Kidney (tissue), 14 donors: Measurements from ENCODE around the gene SEZ6L2. TPM values are rescaled to one million over a fixed set of nuclear protein-coding genes. Genes with fewer than 3 reads are reported as not detected.

Experiments
- DNase-seq, 5 donors: peaks; one replicate each; pipeline ENCODE4 v3.0.0-alpha.2; 2013 to 2020
- FAIRE-seq: peaks from 2 replicates; lab custom pipeline; 2012; peaks lifted over from hg19 to GRCh38; lab: Jason Lieb, UNC
- H3K27ac ChIP-seq, 2 donors: one replicate each; pipeline ENCODE4 v1.7.0; 2013; ENCODE audit warnings: low read depth in 2 of 2, low read length in 2 of 2, inconsistent platforms in 1 of 2
- H3K27me3 ChIP-seq: one replicate; pipeline ENCODE4 v1.7.1; 2013; ENCODE audit warnings: low read length, inconsistent platforms; ENCODE audit not compliant: control insufficient read depth, insufficient read depth
- H3K36me3 ChIP-seq, 3 donors: one replicate each; pipeline versions ENCODE4 v1.7.0 to v1.7.1; 2013; ENCODE audit warnings: low read length in 3 of 3, control low read depth in 1 of 3, inconsistent platforms in 1 of 3; ENCODE audit not compliant: insufficient read depth in 3 of 3, control insufficient read depth in 2 of 3
- H3K4me1 ChIP-seq, 3 donors: one replicate each; pipeline versions ENCODE4 v1.7.0 to v1.7.1; 2013; ENCODE audit warnings: low read length in 3 of 3, inconsistent platforms in 1 of 3, low read depth in 1 of 3; ENCODE audit not compliant: control insufficient read depth in 2 of 3, insufficient read depth in 2 of 3
- H3K4me3 ChIP-seq, 3 donors: one replicate each; pipeline versions ENCODE4 v1.7.0 to v1.8.1; 2013; ENCODE audit warnings: low read length in 3 of 3, control low read depth in 1 of 3, inconsistent platforms in 1 of 3
- H3K9ac ChIP-seq, 3 donors: one replicate each; pipeline versions ENCODE4 v1.7.0 to v1.7.1; 2013; ENCODE audit warnings: low read length in 3 of 3, control low read depth in 1 of 3, inconsistent platforms in 1 of 3
- H3K9me3 ChIP-seq, 3 donors: one replicate each; pipeline versions ENCODE4 v1.7.0 to v1.7.1; 2013; ENCODE audit warnings: low read length in 3 of 3, control low read depth in 1 of 3, inconsistent platforms in 1 of 3; ENCODE audit not compliant: control insufficient read depth in 2 of 3, insufficient read depth in 1 of 3
- intact Hi-C: fragments of 100-400 bp; cut with DNase I; formaldehyde crosslinking; loops from one replicate; pipeline ENCODE4 v1.11.1; 2022
- polyA plus RNA-seq: library from polyadenylated mRNA; stranded (reverse); fragments of 350-450 nt; fragmentation: Illumina TruSeq; extraction: RNeasy Lipid Tissue Mini Kit (QIAGEN cat#74804); gene quantifications from one replicate; pipeline ENCODE4 v1.2.3, GENCODE V29; 2014; ENCODE audit warnings: low read depth, low replicate concordance; ENCODE audit not compliant: insufficient read depth
- total RNA-seq: library from RNA; stranded (reverse); fragmentation: NEBNext Ultra II Directional; extraction: Animal tissue kit (Norgen Biotek cat#: 25700); gene quantifications from one replicate; pipeline ENCODE4 v1.2.1, GENCODE V29; 2021
- TF ChIP-seq, protein P1 (sequence below): IDR thresholded peaks from 3 replicates; pipeline ENCODE4 v1.5.1; 2012; ENCODE audit warnings: mild to moderate bottlenecking, moderate library complexity, borderline replicate concordance; ENCODE audit not compliant: insufficient read depth; ENCODE audit errors: extremely low read depth
- donor health status: control.
- donor health status: control.
- donor health status: control.
- donor health status: control.
- donor health status: control.
- donor health status: DM: yes; HTN: yes; CAD: no.
- donor health status: Normal renal cell carcinoma (clear cell type).

The SEZ6L2 gene
- total and polyA plus RNA-seq, 2 donors from 2014 or later: 9.1 to 32.4 TPM

GRCh38 chr16:29826342-29826695, 73.0 kb downstream of the SEZ6L2 start:
- Histone ChIP-seq H3K9me3 (no peaks in the 10 kb centered on the region), H3K4me3 (no peak overlapping the region), H3K27ac (peak overlapping the region in 1 of 2 donors; percentile 48), H3K36me3 (peaks cover 0 to 9% (median 8%) of the 10 kb centered on the region in 3 donors), H3K4me1 (peaks cover 0 to 33% (median 13%) of the 10 kb centered on the region in 3 donors), H3K27me3 (no peaks in the 10 kb centered on the region), H3K9ac (no peak overlapping the region)
- FAIRE-seq (no peak), DNase-seq (no peak)
- intact Hi-C loops: no loop called here
- TF ChIP-seq, protein P1, sequence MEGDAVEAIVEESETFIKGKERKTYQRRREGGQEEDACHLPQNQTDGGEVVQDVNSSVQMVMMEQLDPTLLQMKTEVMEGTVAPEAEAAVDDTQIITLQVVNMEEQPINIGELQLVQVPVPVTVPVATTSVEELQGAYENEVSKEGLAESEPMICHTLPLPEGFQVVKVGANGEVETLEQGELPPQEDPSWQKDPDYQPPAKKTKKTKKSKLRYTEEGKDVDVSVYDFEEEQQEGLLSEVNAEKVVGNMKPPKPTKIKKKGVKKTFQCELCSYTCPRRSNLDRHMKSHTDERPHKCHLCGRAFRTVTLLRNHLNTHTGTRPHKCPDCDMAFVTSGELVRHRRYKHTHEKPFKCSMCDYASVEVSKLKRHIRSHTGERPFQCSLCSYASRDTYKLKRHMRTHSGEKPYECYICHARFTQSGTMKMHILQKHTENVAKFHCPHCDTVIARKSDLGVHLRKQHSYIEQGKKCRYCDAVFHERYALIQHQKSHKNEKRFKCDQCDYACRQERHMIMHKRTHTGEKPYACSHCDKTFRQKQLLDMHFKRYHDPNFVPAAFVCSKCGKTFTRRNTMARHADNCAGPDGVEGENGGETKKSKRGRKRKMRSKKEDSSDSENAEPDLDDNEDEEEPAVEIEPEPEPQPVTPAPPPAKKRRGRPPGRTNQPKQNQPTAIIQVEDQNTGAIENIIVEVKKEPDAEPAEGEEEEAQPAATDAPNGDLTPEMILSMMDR: no peak

DNA sequence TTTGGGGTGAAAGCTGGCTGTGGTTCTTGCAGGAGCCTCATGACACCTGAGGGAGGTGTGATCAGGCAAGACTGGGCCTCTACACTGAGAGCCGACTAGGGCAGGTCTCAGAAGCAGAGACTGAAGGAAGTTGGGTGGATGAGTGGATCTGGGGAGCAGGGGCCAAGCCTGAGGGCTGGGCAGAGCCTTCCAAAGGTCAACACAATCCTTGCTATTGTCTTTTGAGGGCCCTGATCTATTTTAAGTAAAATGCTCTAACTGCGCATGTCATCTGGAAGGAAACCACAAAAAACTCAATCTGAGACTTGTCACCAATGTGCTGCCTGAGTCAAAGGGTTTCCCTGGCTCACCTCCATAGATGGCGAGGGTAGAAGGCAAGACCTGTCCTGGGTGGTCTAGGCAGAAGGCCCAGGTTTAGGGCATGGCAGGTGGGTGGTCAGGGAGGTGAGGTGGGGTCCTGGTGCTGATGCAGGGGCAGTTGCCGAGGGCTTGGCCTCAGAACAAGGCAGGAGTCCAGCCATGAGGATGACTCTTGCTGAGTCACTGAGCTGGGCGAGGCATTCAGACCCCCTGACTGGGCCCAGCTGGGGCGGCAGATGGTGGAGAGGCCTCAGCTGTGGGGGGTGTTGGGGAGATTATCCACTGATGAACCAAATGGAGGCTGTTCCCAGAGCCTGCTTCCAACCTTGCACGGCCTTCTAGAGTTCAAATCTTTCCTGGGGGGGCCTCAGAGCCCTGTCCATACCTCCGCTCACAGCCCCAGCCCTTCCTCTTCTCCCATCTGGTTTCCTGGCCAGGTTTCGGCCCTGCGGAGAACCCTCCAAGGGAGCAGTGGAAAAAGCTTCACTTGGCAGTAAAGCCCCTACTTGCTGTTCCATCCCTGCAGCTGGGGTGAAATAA, 74.0 kb downstream of the SEZ6L2 start:
- Histone ChIP-seq H3K36me3 (peaks cover 0 to 4% (median 4%) of the 10 kb centered on the region in 3 donors), H3K4me1 (peaks cover 0 to 35% (median 13%) of the 10 kb centered on the region in 3 donors), H3K27ac (peak overlapping the region; percentile 48 to 70), H3K9ac (peak overlapping the region in 1 of 3 donors; percentile 31), H3K4me3 (no peak overlapping the region), H3K27me3 (no peaks in the 10 kb centered on the region), H3K9me3 (no peaks in the 10 kb centered on the region)
- TF ChIP-seq, protein P1: no peak
- peak in 1 of 5 donors; percentile 82 for DNase-seq
- FAIRE-seq: no peak
- intact Hi-C loops: no loop called here

DNA sequence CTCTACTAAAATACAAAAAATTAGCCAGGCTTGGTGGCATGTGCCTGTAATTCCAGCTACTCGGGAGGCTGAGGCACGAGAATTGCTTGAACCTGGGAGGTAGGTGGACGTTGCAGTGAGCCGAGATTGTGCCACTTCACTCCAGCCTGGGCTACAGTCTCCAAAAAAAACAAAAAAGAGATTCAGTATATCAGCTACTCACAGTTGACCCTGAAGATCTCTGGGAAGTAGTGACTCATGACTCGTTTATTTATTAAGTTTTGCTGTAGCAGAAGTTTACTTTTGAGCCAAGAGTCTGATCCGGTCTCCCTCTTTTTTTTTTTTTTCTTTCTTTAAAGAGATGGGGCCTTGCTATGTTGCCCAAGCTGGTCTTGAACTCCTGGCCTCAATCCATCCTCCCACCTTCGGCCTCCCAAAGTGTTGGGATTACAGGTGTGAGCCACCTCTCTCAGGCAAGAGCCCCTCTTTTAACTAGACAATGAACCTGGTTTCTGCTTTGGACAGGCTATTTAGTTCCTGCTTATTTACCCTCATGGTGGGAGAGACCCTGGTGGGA, 74.7 kb downstream of the SEZ6L2 start:
- DNase-seq (no peak), FAIRE-seq (no peak)
- peaks cover 0 to 40% (median 18%) of the 10 kb centered on the region in 3 donors for H3K4me1 ChIP-seq
- H3K36me3 ChIP-seq: peaks cover 0 to 4% (median 0%) of the 10 kb centered on the region in 3 donors
- no peaks in the 10 kb centered on the region for H3K27me3 ChIP-seq
- TF ChIP-seq, protein P1: no peak
- intact Hi-C loops: no loop called here
- no peaks in the 10 kb centered on the region for H3K9me3 ChIP-seq
- H3K27ac ChIP-seq: peak overlapping the region; percentile 26 to 70
- H3K4me3 ChIP-seq: peak overlapping the region in 1 of 3 donors; percentile 13
- H3K9ac ChIP-seq: peak overlapping the region in 1 of 3 donors; percentile 31
